ELR (cell line): ENCODE measurements around the gene IL12RB2.
A peak's percentile ranks its signal among the peaks of the same experiment; 100 is the strongest.

Experiments
- DNase-seq: peaks from one replicate; pipeline ENCODE4 v3.0.0-alpha.2; 2015; ENCODE audit warnings: low read depth

Gene IL12RB2, protein sequence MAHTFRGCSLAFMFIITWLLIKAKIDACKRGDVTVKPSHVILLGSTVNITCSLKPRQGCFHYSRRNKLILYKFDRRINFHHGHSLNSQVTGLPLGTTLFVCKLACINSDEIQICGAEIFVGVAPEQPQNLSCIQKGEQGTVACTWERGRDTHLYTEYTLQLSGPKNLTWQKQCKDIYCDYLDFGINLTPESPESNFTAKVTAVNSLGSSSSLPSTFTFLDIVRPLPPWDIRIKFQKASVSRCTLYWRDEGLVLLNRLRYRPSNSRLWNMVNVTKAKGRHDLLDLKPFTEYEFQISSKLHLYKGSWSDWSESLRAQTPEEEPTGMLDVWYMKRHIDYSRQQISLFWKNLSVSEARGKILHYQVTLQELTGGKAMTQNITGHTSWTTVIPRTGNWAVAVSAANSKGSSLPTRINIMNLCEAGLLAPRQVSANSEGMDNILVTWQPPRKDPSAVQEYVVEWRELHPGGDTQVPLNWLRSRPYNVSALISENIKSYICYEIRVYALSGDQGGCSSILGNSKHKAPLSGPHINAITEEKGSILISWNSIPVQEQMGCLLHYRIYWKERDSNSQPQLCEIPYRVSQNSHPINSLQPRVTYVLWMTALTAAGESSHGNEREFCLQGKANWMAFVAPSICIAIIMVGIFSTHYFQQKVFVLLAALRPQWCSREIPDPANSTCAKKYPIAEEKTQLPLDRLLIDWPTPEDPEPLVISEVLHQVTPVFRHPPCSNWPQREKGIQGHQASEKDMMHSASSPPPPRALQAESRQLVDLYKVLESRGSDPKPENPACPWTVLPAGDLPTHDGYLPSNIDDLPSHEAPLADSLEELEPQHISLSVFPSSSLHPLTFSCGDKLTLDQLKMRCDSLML

DNA sequence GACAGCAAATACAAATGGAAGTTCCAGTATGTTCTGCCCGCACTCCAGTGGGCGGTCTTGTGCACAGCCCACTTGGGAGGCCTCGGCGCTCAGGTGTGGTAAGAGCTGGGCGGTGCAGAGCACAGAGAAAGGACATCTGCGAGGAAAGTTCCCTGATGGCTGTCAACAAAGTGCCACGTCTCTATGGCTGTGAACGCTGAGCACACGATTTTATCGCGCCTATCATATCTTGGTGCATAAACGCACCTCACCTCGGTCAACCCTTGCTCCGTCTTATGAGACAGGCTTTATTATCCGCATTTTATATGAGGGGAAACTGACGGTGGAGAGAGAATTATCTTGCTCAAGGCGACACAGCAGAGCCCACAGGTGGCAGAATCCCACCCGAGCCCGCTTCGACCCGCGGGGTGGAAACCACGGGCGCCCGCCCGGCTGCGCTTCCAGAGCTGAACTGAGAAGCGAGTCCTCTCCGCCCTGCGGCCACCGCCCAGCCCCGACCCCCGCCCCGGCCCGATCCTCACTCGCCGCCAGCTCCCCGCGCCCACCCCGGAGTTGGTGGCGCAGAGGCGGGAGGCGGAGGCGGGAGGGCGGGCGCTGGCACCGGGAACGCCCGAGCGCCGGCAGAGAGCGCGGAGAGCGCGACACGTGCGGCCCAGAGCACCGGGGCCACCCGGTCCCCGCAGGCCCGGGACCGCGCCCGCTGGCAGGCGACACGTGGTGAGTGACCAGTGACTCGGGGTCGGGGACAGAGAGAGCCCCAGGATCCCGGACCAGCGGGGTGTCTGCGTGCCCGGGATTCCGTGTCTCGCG, at the start of gene IL12RB2:
Gene IL12RB2 (plus strand): TSS at position 623 of the 810 bp plus-strand sequence. CDS start 12,496 bp downstream, outside the sequence.
- no peak for DNase-seq

DNA sequence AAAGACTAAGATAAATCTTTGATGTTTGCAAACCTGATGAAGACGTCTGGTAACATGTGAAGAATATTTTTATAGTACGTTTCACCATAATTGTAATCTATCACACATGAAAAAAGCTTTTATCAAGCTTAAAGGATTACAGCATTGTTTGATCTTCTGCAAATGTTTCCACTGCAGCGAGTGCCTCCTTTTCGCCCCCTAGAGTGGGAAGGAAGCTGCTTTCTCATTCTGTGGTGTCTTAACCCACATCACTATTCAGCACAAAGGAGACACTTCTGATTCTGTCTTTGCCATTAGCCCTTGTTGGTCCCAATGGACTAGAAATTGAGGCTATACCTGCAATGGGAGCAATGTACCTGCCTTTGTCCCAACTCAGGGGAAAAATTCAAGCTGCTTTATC, 46.0 kb upstream of the IL12RB2 start:
- no peak for DNase-seq

DNA sequence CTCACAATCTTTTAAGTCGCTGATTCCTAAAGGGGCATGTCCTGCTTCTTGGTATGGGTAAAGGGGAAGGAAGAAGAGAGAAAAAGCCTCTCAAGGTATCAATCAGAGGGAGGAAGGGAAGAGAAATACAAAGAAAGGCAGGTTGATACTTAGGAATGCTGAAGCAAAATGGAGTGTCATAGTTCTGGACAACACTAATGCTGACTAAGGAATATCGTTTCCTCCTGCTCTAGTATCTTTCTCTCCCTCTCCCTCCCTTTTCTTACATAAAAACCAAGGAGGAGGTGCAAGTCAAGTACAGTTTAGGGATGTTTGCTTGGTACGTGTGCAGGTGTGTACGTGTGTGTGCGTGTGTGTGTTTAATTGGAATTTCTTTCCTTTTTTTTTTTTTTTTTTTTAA, 44.9 kb upstream of the IL12RB2 start:
- no peak for DNase-seq

DNA sequence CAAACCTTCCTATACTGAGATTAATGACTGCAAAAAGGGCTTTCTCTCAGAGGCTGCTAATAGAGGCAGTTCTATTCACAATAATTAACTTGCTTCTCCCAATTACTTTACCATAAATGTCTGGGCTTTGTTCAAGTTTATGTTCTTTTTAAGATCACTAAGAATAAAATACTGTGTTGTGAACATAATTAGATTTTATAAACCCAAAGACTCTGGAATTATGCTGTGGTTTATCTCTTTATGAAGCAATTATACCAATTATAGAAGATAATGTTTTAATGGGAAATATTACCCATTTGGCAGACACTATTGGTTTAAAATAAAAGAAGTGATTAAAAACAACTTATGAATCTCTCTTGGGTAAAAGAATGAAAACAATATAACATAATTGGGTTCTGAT, 43.5 kb upstream of the IL12RB2 start:
- no peak for DNase-seq

DNA sequence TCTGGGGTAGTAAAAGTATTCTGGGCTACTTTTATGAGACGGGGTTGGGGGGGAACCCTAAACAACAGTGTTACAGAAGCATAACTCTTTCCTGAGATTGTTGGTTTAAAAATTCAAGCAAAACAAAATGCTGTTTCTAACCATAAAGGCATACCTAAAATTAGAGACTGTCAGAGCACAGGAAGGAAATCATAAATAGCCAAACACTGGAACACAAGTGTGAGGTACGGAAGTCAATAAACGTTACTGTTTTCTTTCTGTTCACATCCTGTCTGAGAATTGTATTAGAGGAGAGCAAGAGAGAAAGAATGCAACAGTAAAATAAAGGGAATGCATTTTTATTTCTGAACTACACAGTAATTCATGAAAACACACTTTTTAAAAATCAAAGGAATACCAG, 42.8 kb upstream of the IL12RB2 start:
- DNase-seq, result no peak

DNA sequence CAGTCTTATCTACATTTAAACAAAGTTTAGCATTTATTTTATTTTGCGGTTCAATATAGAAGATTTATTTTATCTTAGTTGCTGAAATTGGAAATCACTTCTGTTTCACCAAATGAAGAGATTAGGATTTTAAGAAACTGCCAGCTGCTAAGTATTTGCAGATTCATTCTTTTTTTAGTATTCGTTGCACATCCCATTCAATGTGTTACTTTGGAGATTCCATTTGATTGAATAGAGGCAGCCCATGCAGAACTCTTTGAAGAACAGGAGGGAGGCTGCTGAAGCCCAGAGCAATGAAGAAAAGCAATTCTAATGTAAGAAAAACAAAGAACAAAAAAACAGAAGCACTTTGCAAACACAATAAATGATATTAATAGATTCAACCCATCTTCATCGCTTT, 38.6 kb upstream of the IL12RB2 start:
- DNase-seq, result no peak

DNA sequence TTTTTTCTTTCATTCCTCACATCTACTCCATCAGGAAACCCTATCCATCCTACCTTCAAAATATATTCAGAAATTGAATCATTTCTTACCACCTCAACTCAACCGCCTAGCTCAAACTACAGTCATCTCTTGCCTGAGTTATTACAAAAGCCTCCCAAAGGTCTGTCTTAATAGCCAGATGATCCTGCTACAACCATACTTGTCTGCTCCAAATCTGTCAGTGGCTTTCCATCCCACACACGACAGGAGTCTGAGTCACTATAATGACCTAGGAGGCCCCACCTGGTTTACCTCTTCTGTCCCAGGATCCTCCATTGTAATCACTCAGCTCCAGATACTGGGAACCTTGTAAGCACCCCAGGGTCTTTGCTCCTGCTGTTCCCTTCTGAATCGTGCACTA, 37.1 kb upstream of the IL12RB2 start:
- no peak for DNase-seq

DNA sequence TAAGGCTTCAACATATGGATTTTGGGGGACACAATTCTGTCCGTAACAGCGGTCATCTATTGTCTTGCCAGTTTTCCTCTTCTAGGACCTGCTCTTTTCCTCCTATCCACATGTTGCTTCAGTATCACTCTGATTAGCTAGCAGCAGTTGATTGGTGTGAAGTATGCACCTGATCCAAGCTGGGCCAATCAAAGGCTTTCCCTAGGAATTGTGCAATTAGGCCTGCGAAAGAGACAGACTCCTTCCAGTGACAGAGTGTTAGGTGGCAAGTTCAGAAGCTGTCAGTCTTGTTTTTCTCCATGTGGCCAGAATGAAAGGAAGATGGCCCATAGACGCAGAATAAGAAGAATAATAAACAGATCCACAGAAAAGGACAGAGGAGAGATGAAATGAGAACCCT, 34.1 kb upstream of the IL12RB2 start:
- no peak for DNase-seq

DNA sequence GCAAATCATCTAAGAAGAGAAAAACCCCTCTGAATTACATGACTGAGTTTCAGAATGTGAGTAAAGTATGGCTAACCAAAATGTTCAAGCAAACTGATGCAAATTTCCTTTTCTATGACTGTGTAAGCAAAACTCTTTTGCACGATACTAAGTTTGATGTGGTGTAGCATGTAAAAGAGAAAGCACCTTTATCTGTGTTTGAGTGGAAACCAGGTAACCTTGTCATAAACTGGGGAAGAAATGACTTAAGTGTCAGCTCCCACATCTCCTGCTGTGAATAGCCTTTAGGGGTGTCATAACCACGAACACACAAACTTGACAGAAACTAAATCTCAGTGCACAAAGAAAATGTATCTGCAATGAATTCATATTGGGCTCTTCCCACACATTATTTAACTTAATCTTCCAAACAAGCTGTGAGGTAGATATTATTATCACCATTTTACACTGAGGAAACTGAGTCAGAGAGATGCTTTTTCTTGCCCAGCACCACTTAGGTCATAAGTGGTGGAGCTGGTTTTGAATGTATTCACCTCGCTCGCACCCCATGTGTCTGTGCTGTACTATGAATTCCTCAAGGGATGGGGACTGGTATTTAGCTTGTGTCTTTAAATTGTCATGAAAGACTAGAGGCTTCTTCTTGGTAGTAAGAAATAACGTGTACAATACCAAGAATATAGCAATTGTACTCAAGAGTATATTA, 32.9 kb upstream of the IL12RB2 start:
- no peak for DNase-seq

DNA sequence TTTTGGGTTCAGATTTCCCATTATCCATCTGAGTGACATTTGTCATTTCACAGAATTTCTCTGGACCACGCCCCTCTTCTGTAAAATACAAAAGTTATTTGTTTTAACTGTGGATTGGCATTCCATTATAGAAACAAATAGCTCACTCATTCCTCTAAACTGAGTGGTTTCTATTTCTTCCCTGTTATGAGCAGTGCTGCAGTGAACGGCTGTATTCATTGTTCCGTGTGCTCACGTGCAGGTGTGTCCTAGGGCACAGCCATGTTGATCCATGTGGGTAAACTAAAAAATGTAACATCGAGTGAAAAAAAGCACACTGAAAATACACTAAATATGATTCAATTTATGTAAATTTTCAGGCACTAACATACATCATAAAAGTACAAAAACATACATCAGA, 27.0 kb upstream of the IL12RB2 start:
- no peak for DNase-seq

DNA sequence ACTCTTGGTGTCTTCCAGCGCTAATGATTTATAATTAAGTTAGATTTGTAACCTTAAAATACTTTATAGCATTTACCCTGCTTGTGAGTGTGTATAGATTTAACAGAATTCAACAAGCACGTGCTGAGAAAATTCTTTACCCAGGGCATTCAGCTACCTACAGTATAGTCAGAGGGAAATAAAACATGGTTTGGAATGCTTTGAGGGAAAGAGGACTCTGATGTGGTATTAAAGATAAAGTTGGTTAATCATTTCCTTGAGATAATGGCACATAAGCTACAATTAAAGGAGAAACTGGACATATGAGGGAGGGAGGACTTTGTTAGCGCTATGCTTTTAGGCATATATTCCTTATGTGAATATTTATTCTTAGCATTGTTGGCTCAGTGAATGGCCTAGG, 26.4 kb upstream of the IL12RB2 start:
- DNase-seq, result no peak

DNA sequence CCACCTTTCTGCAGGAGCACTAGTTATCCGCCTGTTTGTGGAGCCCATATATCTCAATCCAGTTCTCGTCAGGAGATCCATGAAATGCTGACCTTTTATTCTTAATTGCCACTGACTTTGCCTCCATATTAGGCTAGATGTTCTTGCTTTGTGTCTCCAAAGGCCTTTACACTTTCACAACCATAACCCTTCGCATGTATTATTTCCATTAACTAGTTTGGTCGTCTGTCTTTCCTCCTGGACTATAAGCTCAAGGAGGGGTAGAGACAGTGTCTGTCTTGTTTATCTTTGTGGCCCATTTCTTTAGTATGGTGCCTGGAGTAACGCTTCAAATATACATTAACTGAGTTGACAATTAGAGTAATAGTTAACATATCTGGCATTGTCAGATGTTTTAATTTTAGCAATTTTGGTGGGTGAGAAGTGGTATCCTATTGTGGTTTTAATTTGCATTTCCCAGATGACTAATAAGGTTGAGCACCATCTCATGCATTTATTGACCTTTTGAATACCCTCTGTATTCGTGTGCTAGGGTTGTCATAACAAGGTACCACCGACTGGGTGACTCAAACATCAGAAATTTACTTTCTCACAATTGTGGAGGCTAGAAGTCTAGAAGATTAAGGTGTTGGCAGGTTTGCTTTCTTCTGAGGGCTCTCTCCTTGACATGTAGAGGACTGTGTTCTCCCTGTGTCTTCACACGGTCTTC, 21.7 kb upstream of the IL12RB2 start:
- DNase-seq, result peak; percentile 56

DNA sequence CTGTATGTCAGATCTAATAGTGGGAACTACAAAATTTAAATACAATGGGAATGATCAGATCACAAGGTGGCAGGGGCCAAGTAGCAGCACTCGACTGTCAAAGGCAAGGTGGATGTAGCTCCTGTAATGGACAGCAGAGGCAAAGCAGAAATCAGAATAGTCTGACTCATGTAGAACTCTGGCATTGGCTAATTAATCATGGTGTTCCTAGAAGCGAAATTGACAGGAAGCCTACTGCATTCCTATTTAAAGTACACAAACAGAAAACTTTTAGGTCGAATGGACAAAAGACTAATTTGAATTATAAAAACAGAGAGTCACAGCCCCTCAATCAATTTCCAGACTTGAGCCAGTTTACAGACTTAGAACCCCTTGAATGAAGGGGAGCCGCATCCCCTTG, 17.4 kb upstream of the IL12RB2 start:
- DNase-seq, result no peak

DNA sequence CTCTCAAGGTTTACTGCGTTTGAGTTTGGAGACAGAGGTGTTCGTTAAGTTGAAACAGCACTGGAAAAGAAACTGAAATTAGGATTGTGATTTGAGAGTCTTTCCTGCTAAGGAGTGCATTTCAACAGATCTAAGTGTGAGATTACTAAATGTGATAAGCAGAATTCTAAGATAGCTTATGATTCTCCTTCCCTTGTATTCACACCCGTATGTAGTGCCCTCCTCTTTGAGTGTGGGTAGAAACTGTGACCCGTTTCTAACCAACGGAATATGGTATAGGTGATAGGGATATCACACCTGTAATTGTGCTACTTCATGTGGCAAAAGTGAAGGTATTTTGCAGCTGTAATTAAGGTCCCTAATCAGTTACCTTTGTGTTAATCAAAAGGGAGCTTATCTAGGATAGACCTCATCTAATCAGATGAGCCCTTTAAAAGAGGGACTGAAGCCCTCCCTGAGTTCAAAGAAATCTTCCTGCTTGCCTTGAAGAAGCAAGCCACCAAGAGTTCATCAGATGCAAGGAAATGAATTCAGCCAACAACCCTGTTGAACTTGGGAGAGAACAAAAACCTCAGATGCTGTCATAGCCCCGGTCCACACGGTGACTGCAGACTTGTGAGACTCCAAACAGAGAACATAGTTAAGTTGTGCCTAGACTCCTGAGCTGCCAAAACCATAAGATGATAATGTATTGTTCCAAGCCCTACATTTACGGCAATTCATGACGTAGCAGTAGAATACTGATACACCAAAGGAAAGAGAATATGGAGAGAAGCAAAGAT, 12.6 kb upstream of the IL12RB2 start:
- DNase-seq, result no peak

DNA sequence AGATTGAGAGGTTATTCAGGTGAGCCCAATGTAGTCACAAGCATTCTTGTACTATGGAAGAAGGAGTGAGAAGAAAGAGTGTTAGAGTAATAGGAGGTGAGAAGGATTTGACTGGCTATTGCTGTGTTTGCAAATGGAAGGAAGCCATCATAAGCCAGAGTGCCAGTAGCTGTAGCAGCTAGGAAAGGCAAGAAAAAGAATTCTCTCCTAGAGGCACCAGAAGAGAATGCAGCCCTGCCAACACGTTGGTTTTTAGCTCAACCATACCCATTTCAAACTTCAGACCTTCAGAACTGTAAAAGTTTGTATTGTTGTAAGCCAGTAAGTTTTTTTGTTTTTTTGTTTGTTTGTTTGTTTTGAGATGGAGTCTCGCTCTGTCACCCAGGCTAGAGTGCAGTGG, 8.9 kb upstream of the IL12RB2 start:
- no peak for DNase-seq

DNA sequence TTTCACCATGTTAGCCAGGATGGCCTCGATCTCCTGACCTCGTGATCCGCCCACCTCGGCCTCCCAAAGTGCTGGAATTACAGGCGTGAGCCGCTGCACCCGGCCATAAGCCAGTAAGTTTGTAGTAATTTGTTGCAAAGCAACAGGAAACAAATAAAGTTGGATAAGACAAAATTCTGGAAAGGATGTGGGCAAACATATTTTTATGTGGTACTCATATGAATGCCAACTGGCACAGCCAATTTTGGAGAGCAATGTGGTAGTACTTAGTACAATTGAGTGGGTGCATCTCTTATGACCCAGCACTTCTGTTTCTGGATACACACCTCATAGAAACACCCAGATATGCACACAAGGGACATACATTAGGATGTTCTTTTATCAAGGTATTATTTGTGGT, 8.4 kb upstream of the IL12RB2 start:
- no peak for DNase-seq

DNA sequence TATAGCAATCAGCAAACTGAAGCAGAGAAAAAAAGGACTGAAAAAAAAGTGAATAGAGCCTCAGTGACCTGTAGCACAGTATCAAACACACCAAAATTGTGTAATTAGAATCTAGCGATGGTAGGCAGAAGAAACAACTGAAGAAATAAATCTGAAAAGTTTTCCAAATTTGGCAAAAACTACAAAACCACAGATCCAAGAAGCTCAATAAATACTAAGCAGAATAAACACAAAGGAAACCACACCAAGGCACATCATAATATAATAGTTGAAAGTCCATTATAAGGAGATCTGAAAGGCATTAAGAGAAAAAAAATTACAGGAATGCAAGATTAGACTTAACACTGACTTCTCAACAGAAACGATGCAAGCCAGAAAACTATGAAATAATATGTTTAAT, 7.1 kb upstream of the IL12RB2 start:
- no peak for DNase-seq

DNA sequence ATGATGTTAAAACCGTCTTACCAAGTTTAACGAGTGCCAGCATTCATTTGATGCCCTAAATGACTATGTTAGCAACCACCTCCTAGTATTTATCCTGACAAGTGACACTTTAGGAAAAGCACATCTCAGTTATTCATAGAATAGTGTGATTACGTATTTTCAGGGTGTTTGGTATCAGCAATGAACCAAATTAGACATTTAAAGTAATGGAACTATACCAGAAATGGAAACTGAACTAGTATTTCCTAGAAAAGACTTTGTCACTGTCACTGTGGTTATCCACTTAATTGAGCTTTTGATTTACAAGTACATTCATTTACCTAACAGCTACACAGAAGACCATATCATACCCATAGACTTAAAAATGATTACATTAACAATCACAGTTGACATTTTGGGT, 3.6 kb upstream of the IL12RB2 start:
- no peak for DNase-seq

DNA sequence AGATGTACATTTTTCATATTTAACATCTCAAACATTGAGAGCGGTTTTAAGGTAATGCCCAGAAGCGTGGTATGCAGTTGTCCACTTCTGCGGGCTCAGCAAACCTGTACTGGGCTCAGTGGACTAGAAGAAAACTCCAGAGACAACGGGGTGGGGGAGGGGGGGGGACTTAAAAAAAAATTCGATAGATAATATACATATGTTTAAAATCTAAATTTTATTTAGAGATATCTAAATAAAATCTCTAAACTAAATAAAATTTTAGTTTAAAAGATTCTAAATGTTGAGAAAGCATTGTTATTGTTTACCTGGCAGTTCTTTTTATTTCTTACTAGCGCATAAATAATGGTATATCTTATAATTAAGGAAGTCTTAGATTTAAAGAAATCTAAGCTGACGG, 1.1 kb upstream of the IL12RB2 start:
- DNase-seq, result no peak

DNA sequence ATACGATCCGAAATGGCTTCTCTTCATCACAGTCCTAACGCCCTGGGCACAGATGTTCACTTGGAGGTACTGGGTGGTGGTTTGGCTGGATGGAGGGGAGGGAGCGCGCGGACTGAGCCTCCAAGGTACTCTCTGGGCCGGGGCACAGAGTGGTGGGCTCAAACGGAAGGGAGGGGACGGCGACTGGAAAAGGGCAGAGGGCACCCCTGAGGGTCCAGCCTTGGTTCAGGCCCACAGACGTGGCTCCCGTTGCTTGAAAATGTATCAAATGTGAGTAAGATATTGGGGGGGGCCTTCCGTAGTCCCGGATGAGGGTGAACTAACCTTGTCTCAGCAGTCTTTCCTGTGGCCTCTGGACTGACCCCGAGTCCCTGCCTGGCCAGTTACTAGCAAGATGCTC, 463 bp downstream of the IL12RB2 start:
- DNase-seq, result no peak
